ENCODE measurements around the gene ZNF665. TPM values are rescaled to one million over a fixed set of nuclear protein-coding genes. Genes with fewer than 3 reads are reported as not detected.
"Not testable (repeated sequence)": the region's sequence is repeated elsewhere in the genome, so short reads cannot be mapped to it uniquely, and the experiment has no call there.

ZNF665 gene
- total RNA-seq, 2 experiments from 2014 or later: 9.8 to 12.2 TPM

DNA sequence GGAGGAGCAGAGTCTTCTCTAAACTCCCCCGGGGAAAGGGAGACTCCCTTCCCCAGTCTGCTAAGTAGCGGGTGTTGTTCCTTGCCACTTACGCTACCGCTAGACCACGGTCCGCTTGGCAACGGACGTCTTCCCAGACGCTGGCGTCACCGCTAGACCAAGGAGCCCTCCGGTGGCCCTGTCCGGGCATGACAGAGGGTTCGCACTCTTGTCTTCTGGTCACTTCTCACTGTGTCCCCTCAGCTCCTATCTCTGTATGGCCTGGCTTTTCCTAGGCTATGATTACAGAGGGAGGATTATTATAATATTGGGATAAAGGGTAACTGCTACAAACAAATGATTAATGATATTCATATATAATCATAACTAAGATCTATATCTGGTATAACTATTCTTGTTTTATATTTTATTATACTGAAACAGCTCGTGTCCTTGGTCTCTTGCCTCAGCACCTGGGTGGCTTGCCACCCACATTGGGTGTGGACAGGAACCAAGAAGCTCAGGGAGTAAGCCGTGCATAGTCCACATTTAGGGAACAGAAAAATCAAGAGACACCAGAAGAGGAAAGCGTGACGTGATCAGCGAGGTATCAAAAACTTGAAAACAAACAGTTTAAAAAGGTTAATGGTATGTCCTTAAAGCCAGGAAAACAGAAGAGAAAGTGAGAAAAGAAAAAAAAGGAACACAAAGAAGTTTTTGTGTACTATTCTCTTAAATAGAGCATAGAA is 7.8 kb downstream of the ZNF665 start:
- peak; percentile 43 for TF ChIP-seq CTCF (conservative IDR thresholded peaks at IDR 0.05; ENCODE audit: low read length)
- DNase-seq (ENCODE audit: low spot score): peak; percentile 16
- POLR2A ChIA-PET; H3K4me2 ChIP-seq (ENCODE audit: low read length); H3K4me1 ChIP-seq (ENCODE audit: insufficient read depth, low read length, poor library complexity, severe bottlenecking); CTCF ChIA-PET (ENCODE audit: unreplicated experiment); intact Hi-C loops (cut with micrococcal nuclease; ENCODE audit: unreplicated experiment); H3K4me3 ChIP-seq (ENCODE audit: low read depth, low read length, poor library complexity, severe bottlenecking); H3K9me2 ChIP-seq (ENCODE audit: insufficient read depth, low read length); H3K79me2 ChIP-seq (ENCODE audit: insufficient read depth, low read depth, low read length); H3K9me3 ChIP-seq (ENCODE audit: low read length); H2AFZ ChIP-seq (ENCODE audit: low read length); H4K20me1 ChIP-seq (ENCODE audit: insufficient read depth, low read length): not testable (repeated sequence)
- peak overlapping the region; percentile 25 for H3K27ac ChIP-seq (ENCODE audit: low read depth, low read length, poor library complexity, severe bottlenecking)
- H3K36me3 ChIP-seq (ENCODE audit: insufficient read depth, low read length): peaks cover 19% of the 10 kb centered on the region
- BruUV-seq (replicated peaks): TSS peak; percentile 28

DNA sequence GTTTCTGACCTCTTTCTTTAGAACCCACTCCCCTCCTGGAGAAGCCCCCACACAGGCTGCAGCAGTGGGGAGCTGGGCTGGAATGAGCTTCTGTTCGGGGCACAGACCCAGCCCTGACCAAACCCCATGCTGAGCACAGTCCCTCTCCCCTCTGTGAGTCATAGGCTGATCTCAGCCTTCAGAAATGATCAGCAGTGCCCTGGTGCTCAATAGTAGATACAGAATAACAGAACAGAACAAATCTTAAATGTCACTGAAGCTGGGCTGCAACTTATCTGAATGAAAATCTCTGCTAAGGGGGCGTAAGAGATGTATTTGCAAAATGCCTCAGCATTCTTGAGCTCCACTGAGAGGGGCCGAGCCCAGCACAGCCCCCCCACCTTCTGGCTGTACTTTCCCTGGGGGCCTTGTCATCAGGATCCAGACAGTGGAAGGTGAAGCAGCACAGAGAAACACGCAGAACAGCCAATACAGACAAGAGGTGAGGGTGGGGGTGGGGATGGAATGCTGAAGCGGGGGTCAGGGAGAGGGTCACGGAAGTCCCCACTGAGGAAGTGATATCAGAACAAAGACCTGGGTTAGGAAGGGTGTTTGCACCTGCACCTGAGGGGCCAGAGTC is 9.9 kb downstream of the ZNF665 start:
- Histone ChIP-seq H3K9me2 (ENCODE audit: insufficient read depth, low read length) (no peaks in the 10 kb centered on the region), H3K79me2 (ENCODE audit: insufficient read depth, low read depth, low read length) (no peaks in the 10 kb centered on the region), H4K20me1 (ENCODE audit: insufficient read depth, low read length) (no peaks in the 10 kb centered on the region), H3K9me3 (ENCODE audit: low read length) (no peaks in the 10 kb centered on the region), H3K36me3 (ENCODE audit: insufficient read depth, low read length) (peaks cover 33% of the 10 kb centered on the region), H3K4me3 (ENCODE audit: low read depth, low read length, poor library complexity, severe bottlenecking) (no peak overlapping the region), H3K27ac (ENCODE audit: low read depth, low read length, poor library complexity, severe bottlenecking) (no peak overlapping the region), H3K4me1 (ENCODE audit: insufficient read depth, low read length, poor library complexity, severe bottlenecking) (no peaks in the 10 kb centered on the region), H3K4me2 (ENCODE audit: low read length) (no peak overlapping the region), H2AFZ (ENCODE audit: low read length) (no peak overlapping the region)
- BruUV-seq (replicated peaks): no TSS peak
- ChIA-PET CTCF (ENCODE audit: unreplicated experiment) (no interaction called here), POLR2A (no interaction called here)
- no peak for DNase-seq (ENCODE audit: low spot score)
- intact Hi-C loops (cut with micrococcal nuclease; ENCODE audit: unreplicated experiment): no loop called here
- TF ChIP-seq EZH2phosphoT487 (IDR thresholded peaks at IDR 0.05; ENCODE audit: borderline replicate concordance, low read depth, low read length): no peak
- no peak for TF ChIP-seq CTCF (conservative IDR thresholded peaks at IDR 0.05; ENCODE audit: low read length)

DNA sequence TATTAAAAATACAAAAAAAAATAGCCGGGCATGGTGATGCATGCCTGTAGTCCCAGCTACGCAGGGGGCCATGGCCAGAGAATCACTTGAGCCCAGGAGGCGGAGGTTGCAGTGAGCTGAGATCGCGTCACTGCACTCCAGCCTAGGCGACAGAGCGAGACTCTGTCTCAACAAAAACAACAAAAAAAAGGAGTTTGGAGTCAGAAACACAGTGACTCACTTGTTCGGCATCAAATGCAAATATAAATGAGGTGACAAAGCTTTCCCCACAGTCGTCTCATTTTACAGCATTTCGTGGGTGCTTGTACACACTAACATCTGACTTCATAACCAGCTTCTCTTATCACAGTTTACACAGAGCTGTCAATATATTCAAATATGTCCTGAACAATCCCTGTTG is 11.0 kb downstream of the ZNF665 start:
- H3K36me3 ChIP-seq (ENCODE audit: insufficient read depth, low read length): peaks cover 33% of the 10 kb centered on the region
- H2AFZ ChIP-seq (ENCODE audit: low read length): no peak overlapping the region
- intact Hi-C loops (cut with micrococcal nuclease; ENCODE audit: unreplicated experiment): no loop called here
- BruUV-seq (replicated peaks): no TSS peak
- no peak overlapping the region for H3K27ac ChIP-seq (ENCODE audit: low read depth, low read length, poor library complexity, severe bottlenecking)
- no peak overlapping the region for H3K4me2 ChIP-seq (ENCODE audit: low read length)
- ChIA-PET CTCF (ENCODE audit: unreplicated experiment) (no interaction called here), POLR2A (no interaction called here)
- no peak overlapping the region for H3K4me3 ChIP-seq (ENCODE audit: low read depth, low read length, poor library complexity, severe bottlenecking)
- no peak for DNase-seq (ENCODE audit: low spot score)
- H3K79me2 ChIP-seq (ENCODE audit: insufficient read depth, low read depth, low read length): no peaks in the 10 kb centered on the region
- H3K9me3 ChIP-seq (ENCODE audit: low read length): no peaks in the 10 kb centered on the region
- no peaks in the 10 kb centered on the region for H3K4me1 ChIP-seq (ENCODE audit: insufficient read depth, low read length, poor library complexity, severe bottlenecking)
- H4K20me1 ChIP-seq (ENCODE audit: insufficient read depth, low read length): no peaks in the 10 kb centered on the region
- TF ChIP-seq EZH2phosphoT487 (IDR thresholded peaks at IDR 0.05; ENCODE audit: borderline replicate concordance, low read depth, low read length): no peak
- TF ChIP-seq CTCF (conservative IDR thresholded peaks at IDR 0.05; ENCODE audit: low read length): no peak
- no peaks in the 10 kb centered on the region for H3K9me2 ChIP-seq (ENCODE audit: insufficient read depth, low read length)
